Activated CD8-positive, alpha-beta memory T cell treated with anti-CD3 and anti-CD28 coated beads, Interleukin-2, amount 50 U/mL, for 24 hours (primary cell): Measurements from ENCODE around the gene CAMSAP2.
"Not testable (repeated sequence)": the region's sequence is repeated elsewhere in the genome, so short reads cannot be mapped to it uniquely, and the experiment has no call there.

ENCODE experiments used
- DNase-seq: peaks from one replicate; pipeline ENCODE4 v3.0.0-alpha.2; 2020; ENCODE audit errors: extremely low read depth

CAMSAP2 gene

DNA sequence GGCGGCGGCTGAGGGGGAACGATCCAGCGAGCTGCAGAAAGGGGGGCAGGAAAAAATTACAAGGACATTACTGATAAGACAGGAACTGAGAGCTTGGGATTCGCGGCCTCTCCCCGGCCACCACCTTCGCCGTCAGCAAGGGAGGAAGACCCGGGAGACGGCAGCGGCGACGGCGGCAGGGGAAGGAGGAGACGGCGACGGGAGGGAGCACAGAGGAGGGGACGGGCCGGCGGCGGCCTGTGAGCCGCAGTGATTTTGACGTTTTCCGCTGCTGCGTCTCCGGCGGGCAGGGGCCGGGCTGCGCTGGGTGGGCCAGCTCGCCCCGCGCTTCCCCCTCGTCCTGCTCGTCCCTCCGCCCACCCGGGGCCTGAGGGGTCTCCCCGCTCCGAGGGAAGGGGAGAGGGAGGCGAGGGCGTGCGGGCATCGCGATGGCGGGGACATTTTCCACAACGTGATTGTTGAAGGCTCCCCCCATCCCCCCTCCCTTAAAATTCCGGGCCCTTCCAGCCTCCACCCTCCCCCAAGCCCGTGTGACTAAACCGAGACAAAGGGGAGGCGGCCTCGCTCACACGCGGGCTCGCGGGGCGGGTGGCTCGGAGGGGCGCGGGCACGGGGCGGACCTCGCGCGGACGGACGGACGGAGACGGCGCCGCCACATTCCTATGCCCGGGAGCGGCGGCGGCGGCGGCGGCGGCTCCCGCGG, 407 bp downstream of the CAMSAP2 start:
- DNase-seq, result no peak

DNA sequence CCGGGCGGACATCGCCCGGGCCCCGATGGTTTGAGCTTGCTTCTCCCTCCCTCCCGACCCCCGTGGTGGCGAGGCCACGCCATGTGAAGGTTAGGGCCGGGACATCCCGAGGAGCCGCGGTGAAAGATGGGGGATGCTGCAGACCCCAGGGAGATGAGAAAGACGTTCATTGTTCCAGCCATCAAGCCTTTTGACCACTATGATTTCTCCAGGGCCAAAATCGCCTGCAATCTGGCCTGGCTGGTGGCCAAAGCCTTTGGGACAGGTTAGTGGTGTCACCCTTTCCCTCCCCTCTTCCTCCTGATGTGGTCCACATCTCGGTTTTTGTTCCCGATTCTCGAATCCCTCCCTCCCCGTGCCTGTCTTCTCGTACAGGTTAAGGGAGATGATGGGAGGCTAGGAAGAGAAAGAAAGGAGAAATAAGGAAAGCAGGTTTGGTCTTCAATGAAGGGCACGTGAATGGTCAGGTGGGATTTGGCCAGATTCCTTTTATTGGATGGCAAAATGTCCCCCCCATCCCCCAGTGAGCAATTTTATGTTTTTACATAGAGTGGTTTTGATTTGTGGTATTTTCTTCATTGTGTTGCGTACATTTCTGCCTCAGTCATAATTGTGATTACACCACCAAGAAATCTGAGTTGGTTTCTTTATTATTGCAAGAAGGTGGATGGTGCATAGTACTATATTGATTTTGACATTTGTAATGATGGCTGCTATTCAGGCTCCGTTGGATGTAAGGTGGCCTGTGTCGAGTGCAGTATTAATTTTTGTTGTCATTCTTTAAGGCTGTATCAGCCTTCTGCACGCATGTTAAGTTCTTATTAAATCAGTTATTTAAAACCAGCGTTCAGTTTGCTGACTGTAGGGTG, 1.2 kb downstream of the CAMSAP2 start:
- DNase-seq, result no peak

DNA sequence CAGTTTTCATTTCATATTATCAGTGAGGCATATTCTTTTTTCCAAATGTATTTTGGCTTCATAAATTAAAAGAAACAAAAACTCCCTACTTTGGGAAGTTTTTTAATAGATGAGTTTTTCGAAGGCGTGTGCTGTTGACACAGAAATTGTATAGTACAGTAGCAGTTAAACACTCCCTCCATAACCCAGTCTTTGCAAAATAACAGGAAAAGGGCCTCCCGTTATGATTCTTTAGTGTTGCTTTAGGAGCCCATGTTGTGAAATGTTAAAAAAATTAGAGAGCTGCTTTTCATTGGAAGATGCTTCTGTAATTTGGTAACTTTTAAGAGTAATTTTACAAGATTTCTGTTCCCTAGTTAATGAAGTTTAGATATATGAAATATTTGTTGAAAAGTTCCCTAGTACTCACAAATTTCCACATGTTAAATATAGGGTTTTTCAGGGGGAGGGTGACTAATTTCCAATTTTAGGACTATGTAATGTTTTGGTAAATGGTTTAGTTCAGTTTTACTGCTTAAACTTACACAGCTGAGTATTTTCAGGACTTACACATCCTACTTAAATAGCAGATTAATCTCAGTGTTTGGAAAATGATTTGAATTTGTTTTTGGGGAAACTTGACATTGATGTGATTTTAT, 2.0 kb downstream of the CAMSAP2 start:
- no peak for DNase-seq

DNA sequence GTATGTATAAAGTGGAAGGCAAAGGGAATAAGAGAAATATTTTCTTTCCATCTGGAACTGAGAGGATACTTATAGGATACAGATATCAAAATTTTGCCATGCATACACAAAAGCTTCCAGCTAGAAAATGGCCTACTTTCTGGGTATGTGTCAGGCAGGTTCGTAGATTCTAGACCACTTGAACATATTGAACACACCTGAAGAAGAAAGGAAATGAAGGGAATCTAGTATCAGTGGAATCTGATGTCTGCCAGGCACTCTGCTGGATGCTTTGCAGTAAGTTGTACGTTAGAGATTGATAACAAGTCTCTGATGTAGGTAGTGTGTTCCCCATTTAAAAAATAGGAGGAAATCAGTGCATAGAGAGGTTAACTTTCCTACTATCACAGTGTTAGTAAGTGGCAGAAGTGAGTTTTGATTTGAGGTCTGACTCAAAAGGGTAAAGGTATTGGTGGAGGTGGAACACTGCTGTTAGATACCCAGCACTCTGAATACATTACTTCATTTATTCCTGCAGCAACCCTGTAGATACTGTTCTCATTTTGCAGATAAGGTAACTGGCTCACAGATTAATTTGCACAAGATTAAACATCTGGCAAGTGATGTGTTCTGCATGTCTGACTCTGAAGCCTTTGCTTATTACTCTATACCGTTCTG, 3.0 kb downstream of the CAMSAP2 start:
- no peak for DNase-seq

DNA sequence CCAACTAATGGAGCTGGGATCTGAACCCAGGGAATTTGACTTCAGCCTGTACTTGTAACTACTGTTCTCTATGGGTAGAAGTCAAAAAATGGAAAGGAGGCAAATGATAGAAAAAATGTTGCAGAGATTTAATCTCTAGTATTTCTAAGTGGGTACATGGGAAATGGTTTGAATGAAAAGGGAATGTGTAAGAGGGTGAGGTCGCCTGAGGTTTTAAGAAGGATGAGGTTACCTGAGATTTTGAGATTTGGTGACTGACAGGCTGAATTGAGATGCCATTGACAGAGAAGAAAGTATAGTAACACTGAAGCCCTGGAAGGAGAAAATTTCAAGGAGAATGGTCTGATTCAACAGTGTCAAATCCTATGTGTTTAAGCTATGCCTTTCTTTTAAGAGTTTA, 5.5 kb downstream of the CAMSAP2 start:
- DNase-seq, result no peak

DNA sequence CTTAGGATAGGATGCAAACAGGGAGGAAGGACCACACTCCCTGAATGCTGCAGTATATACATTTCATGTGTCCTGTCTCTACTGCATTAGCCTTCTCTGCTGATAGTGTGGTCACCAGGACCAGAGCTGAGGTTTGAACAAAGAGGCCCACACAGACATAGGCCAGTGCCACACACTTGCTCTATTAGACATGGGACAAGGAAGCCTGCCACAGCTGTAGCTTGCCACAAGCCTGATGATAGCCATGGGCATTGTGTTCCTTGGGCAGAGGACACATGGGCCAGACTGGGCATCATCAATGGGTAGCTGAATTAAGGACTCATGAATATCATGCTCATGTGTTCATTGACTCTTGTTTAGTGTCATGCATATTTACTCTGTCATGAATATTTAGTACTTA, 10.4 kb downstream of the CAMSAP2 start:
- no peak for DNase-seq

DNA sequence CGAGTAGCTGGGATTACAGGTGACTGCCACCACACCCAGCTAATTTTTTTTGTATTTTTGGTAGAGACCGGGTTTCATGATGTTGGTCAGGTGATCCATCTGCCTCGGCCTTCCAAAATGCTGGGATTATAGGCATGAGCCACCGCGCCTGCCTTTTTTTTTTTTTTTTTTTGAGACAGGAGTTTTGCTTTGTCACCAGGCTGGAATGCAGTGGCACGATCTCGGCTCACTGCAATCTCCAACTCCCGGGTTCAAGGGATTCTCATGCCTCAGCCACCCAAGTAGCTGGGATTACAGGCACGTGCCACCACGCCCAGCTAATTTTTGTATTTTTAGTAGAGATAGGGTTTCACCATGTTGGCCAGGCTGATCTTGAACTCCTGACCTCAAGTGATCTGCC, 12.1 kb downstream of the CAMSAP2 start:
- not testable (repeated sequence) for DNase-seq

DNA sequence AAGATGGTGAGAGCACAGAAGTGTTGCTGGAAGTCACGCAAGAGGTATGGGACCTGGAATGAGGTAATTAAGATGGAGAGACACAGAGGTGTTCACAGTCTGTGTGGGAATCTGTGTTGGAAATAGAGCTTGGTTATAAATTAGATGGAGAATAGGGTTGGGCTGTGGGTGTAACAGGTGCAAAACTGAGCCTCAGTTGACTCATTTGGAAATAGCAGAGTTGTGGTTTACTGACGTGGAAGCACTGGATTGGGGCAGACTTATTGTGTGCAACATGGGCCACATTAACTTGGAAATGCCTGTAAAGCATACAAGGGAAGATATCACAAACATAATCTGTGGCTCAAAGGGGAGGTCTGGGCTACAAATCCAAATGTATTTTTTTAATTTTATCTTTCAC, 13.0 kb downstream of the CAMSAP2 start:
- no peak for DNase-seq

DNA sequence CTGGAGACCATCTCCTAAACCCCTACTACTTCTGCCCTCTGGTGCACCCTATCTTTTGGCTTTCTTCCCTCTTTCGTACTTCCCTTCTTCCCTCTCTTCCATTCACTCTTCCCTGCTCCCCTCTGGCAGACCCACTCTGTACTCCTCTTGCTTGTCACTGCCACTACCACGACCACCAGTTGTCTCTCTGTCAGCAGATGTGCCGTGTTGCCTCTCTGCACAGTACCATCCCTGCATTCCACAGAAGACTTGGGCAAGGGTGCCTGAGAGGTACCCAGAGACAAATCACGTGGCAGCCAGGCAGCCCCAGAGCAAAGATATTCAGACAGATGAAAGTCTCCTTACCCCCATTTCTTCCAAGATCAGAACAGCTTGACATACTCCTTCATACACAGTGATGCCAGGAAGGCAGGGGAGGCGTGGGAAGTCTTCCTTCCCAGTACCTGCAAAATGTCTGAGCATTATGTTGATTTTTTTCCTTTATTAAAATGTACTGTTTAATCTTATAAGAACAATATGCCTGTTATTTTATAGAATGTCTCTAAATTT, 15.0 kb downstream of the CAMSAP2 start:
- DNase-seq, result no peak

DNA sequence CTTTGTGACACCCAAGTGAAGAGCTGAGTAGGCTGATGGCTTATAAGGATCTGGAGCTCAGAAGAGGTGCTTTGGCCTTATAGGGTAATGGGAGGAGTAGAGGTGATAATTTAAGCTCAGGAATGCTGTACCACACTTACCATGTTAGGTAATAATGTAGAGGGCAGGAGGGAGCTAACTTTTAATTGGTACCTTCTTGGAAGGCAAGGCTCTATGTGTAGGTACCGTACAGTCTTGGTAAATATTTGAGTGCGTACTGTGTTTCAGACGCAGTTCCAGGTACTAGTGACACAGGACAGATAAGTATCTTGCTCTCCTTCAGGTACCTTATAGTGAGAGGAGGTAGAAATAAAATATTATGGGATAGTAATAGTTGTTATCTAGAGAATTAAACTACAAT, 16.8 kb downstream of the CAMSAP2 start:
- no peak for DNase-seq

DNA sequence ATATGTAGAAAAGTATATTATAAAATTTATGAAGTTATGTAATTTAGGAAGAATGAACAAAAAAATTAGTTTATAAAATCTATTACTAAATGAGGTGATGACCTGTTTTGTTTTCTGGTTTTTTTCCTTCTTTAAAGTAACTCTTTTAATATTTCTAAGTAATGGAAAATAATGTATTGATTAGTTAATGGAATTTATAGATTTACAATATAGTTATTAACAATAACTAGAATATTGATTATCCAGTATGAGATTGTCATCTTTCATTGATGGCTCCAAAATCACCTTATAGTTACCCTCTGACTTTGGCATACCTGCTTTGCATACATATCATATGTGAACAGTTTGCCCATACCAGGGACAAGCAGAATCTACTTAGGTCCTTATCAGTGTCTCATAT, 23.4 kb downstream of the CAMSAP2 start:
- no peak for DNase-seq

DNA sequence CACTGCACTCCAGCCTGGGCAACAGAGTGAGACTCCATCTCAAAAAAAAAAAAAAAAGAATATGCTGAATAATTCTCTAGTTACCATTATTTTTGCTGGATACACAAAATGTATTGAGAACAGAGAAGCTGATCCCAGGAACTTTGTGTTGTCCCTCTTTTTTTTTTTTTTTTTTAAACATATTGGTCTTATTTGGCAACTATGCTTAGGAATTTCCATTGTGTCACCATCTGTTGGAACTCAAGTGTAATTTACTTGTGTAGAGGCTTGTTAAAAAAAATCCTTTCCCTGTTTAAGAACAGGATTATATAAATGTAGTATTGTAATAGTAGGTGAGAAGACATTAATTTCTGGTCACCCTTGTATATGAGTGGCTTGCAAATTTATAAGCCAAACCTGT, 28.6 kb downstream of the CAMSAP2 start:
- no peak for DNase-seq

DNA sequence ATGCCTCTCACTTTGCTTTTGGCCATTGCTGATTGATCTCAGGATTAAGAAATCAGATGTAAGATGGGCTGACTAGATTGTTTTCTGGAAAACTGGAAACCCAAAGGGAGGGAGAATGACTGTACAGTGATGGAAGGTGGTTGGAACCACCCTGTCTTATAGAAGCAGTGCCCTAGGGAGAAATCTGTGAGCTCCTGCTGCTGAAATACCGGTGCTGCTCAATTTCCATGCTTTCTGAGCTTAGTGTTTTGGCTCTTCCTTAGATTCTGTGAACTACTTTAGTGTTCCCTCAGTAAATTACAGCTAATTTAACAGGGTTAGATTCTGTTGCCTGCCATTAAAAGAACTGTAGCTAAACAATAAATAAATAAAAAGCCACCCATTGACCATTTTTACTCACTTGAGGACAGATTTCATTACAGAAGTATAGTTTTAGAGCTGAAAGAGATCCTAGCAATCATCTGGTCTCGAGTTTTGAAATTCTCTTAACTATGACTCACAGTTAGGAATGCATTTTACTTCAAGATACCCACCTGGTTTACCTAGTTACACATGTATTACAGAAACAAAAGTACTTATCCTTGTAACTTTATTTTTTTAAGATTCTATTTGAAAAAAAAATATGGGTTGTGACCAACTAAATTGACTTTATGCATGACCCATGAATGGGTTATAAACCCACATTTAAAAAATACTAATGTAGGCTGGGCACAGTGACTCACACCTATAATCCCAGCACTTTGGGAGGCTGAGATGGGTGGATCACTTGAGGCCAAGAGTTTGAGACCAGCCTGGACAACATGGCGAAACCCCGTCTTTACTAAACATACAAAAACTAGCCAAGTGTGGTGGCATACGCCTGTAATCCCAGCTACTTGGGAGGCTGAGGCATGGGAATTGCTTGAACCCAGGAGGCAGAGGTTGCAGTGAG, 33.2 kb downstream of the CAMSAP2 start:
- DNase-seq, result no peak

DNA sequence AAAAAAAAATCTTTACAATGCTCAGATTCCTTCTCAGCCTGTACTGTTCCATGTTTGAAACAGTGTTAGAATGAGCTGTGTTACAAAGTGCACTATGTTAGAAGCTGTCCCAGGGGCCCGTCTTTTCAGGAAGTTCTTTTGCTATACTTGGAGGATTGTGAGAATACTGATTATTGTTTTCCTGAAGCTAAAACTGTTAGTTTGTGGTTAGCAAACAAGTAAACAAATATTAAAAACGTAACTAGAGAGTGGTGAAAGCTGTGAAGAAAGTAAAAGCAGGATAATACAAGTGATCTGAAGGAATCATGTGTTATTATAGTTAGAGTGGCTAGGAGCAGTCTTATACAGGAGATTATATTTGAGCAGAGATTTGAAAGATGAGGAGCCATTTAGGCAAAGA, 35.6 kb downstream of the CAMSAP2 start:
- DNase-seq, result no peak

DNA sequence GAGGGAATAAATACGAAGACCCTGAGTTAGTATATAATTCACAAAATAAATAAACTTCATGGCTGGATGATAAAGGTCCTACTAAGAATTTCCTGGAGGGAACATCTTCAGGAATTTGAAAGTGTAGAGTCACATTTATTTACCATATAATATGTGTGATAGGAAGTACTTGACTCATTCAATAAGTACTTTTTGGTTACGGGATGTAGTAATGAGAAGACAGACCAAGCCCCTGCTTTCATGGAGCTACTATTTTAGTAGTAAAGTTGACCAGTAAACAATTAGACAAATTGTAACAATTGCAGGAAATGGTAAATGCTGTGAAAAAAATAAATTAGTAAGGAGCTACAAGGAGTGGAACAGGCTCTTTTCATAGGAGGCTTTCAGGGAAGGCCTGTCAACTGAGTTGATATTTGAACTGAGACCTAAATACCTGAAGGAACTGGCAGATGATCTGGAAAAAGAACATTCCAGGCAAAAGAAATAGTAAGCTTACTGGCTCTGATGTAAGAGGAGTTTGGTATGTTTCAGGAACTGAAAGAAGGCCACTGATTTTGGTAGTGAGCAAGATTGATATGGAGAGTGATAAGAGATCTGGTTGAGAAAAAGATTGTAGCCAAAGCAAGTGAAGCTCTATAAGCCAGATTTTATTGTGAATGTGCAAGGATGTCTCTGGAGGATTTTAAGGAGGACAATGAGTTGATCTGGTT, 36.2 kb downstream of the CAMSAP2 start:
- no peak for DNase-seq

DNA sequence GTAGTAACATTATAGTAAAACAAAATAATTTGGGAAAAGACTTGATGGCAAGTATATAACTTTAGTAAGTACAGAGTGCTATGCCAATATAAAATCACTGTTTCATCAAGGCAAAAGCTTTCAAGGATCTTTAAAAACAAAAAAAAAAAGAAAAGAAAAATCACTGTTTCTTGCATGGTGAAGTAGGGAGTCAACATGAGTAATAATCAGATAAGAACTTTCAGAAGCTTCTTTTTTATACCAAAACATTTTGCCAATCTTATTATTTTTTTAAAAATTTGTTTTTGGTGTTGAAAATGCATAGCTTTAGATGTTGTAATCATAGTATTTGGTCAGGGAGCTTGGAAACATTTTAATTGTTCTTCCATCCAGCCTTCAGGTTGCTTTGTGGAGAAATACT, 37.2 kb downstream of the CAMSAP2 start:
- no peak for DNase-seq

DNA sequence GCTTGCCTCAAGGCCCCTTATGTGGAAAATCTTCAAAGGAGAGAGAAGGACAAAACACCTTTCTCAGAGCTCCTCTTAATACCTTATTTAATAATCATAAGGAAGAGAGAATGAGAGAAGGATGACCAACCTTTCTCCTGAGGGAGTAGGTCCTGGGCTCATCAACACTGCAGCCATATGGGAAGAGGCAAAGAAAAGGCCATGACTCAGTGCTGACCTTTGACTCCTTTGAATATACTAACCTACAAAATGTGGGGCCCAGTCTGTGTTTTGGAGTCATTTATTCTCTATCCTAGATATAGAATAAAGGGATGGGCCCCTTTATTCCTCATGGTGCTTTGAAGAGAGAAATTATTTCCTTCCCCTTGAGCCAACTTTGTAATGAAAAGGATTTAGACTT, 38.3 kb downstream of the CAMSAP2 start:
- DNase-seq, result no peak

DNA sequence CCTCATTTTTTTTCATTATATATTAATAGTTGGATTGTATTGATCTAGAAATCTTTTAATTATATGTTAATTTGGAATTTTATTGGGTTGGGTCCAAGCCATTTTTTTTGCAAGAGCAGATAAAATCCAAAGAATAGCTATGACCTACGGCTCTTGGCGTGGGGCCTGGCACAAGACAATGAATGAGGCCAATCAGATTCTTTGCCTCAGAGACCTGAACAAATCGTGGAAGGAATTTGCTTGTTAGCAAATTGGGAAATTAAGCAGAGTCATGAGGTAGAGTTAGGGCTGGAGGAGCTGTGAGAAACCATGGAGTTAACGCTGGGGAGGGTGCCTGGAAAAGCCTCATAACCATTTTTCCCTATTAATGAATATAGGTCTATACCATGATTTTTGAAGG, 40.1 kb downstream of the CAMSAP2 start:
- DNase-seq, result no peak

DNA sequence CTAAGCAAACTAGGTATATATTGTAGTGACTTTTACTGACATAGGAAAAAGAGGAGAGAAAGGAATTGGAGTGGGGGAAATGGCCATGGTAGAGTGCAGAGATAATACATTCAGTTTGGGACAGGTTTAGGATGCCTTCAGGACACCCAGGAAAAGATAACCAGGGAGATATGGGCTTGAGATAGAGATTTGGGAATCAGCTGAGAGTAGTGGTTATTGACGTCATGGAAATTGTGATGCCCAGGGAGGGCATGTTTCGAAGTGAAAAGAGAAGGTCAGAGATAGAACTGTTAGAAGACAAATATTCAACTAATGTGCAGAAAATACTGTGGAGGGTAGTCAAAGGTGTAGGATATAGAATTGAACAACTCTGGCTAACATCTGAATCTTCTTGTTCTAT, 40.6 kb downstream of the CAMSAP2 start:
- no peak for DNase-seq
